C4-2B (cell line): ENCODE measurements around the gene FANCD2OS.
"Not testable (repeated sequence)": the region's sequence is repeated elsewhere in the genome, so short reads cannot be mapped to it uniquely, and the experiment has no call there.

Experiments used
- H3K27ac ChIP-seq: fragments of 450-650 bp; 2 replicates; pipeline ENCODE4 v1.5.1; 2017
- CTCF ChIP-seq: fragments of 450-650 bp; conservative IDR thresholded peaks from 2 replicates; pipeline ENCODE4 v1.5.1; 2017; ENCODE audit warnings: mild to moderate bottlenecking
- ZFX ChIP-seq: fragments of 450-650 bp; IDR thresholded peaks from 2 replicates; pipeline ENCODE4 v1.6.1; 2017

FANCD2OS gene

GRCh38 chr3:10093678-10094077, 14.4 kb downstream of the FANCD2OS start:
- no peak for TF ChIP-seq CTCF
- no peak for TF ChIP-seq ZFX
- H3K27ac ChIP-seq, result no peak overlapping the region

GRCh38 chr3:10091387-10091786, 16.7 kb downstream of the FANCD2OS start:
- not testable (repeated sequence) for H3K27ac ChIP-seq

GRCh38 chr3:10090774-10091173, 17.3 kb downstream of the FANCD2OS start:
- not testable (repeated sequence) for H3K27ac ChIP-seq

- no peak for TF ChIP-seq ZFX
- TF ChIP-seq CTCF, result no peak
- H3K27ac ChIP-seq, result no peak overlapping the region
Measured at GRCh38 chr3:10090179-10090578, 17.9 kb downstream of the FANCD2OS start.

GRCh38 chr3:10088256-10088655, 19.8 kb downstream of the FANCD2OS start:
- no peak overlapping the region for H3K27ac ChIP-seq

GRCh38 chr3:10085738-10086137, 22.3 kb downstream of the FANCD2OS start:
- H3K27ac ChIP-seq, result no peak overlapping the region
- TF ChIP-seq ZFX (no peak), CTCF (no peak)

More at GRCh38 chr3:10088256-10088655, 19.8 kb downstream of the FANCD2OS start:
- TF ChIP-seq ZFX (no peak), CTCF (no peak)

- TF ChIP-seq ZFX, result no peak
- no peak for TF ChIP-seq CTCF
- no peak overlapping the region for H3K27ac ChIP-seq
Measured at GRCh38 chr3:10081871-10082270, 26.2 kb downstream of the FANCD2OS start.

- no peak overlapping the region for H3K27ac ChIP-seq
- TF ChIP-seq CTCF (no peak), ZFX (no peak)
Measured at GRCh38 chr3:10074666-10075065, 33.4 kb downstream of the FANCD2OS start.

GRCh38 chr3:10070077-10070476, 38.0 kb downstream of the FANCD2OS start:
- H3K27ac ChIP-seq, result not testable (repeated sequence)
